Esophagus squamous epithelium (tissue), 5 donors: Measurements from ENCODE around the gene MBP. TPM values are rescaled to one million over a fixed set of nuclear protein-coding genes. Genes with fewer than 3 reads are reported as not detected.
A peak's percentile ranks its signal among the peaks of the same experiment; 100 is the strongest.

ENCODE experiments used
- DNase-seq: peaks from one replicate; lab custom pipeline; 2025; lab: John Stamatoyannopoulos, UW
- H3K27ac ChIP-seq, 4 donors: fragments of 200-600 bp; sonication (generic); one replicate each; pipeline ENCODE4 v1.5.1; 2016 to 2019; ENCODE audit warnings: mild to moderate bottlenecking in 1 of 4
- H3K27me3 ChIP-seq, 4 donors: fragments of 200-600 bp; sonication (generic); 1 replicate in 3 of 4; 2 replicates in 1 of 4; pipeline versions ENCODE4 v1.5.1 to v1.6.0; 2017 to 2021; ENCODE audit warnings: antibody characterized with exemption in 1 of 4
- H3K36me3 ChIP-seq, 3 donors: fragments of 200-600 bp; sonication (generic); one replicate each; pipeline ENCODE4 v1.5.1; 2016 to 2019
- H3K4me1 ChIP-seq, 3 donors: fragments of 200-600 bp; sonication (generic); one replicate each; pipeline ENCODE4 v1.5.1; 2017 to 2019
- H3K4me3 ChIP-seq, 4 donors: fragments of 200-600 bp; sonication (generic); 1 replicate in 3 of 4; 2 replicates in 1 of 4; pipeline ENCODE4 v1.5.1; 2016 to 2019; ENCODE audit warnings: mild to moderate bottlenecking in 2 of 4, moderate library complexity in 1 of 4
- H3K9me3 ChIP-seq, 3 donors: fragments of 200-600 bp; sonication (generic); one replicate each; pipeline ENCODE4 v1.5.1; 2016 to 2019
- POLR2A ChIP-seq, 4 donors: fragments of 450-650 bp; IDR thresholded peaks; one replicate each; pipeline ENCODE4 v1.6.1; 2017; ENCODE audit warnings: antibody characterized with exemption in 4 of 4, mild to moderate bottlenecking in 4 of 4, moderate library complexity in 3 of 4
- WGBS, 2 donors: methylation state at CpG; one replicate each; pipeline ENCODE4 v1.1.5; 2018; 5-methylcytosine and 5-hydroxymethylcytosine counted together
- intact Hi-C: fragments of 100-400 bp; cut with DNase I; formaldehyde crosslinking; loops from one replicate; pipeline ENCODE4 v1.15.0; 2022
- total RNA-seq, 4 donors: library from RNA; depleted of rRNA; stranded (reverse); fragments of >200 nt; gene quantifications; one replicate each; pipeline ENCODE4 v1.1.0, GENCODE V29; 2016
- TF ChIP-seq, protein P1 (sequence below), 6 experiments: fragments of 450-650 bp in 4 of 6; fragments of 200-600 bp in 2 of 6; sonication (generic) in 2 of 6; IDR thresholded peaks; one replicate each; pipeline ENCODE4 v1.5.1; 2016 to 2019; ENCODE audit warnings: antibody characterized with exemption in 6 of 6, mild to moderate bottlenecking in 4 of 6, moderate library complexity in 4 of 6
- donor health status: DM: yes; HTN: yes; CAD: no.

MBP gene
- total RNA-seq, 4 donors from 2014 or later: 21.9 to 38.9 (median 25.2) TPM

DNA sequence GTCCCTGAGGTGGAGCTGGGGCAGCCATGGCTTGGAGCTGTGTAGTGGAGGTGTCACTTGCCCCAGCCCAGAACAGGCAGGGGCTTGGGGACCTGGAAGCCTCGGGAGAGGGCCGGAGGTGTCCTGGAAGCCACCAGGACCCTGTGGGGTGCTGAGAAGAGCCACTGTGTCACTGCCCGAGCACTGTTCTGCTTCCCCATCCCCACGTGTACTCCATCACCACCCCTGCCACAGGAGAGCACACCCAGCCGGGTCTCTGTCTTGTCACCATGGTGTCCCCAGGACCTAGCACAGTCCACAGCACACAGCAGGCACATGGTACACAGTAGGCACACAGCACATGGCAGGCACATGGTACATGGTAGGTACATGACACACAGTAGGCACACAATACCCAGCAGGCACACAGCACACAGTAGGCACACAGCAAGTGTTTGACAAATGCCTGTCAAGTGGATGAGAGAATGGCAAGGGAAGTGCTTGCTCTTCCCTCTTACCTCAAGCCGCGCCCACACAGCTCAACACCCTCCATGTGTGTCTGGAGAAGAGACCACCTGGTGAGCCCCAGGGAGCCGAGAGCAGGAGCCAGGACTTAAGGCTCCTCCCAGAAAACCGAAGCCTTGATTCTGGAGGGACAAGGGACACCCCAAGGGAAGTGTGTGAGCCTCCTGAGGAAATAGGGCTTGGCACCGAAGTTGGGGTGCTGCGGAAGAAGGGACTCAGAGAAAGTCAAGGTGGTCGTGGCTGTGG lies 13.3 kb downstream of the MBP start:
- Histone ChIP-seq H3K4me1 (peaks cover 16 to 68% (median 17%) of the 10 kb centered on the region in 3 donors), H3K9me3 (no peaks in the 10 kb centered on the region), H3K27me3 (no peaks in the 10 kb centered on the region), H3K36me3 (peaks cover 0 to 26% (median 0%) of the 10 kb centered on the region in 3 donors), H3K27ac (no peak overlapping the region), H3K4me3 (no peak overlapping the region)
- 78 to 92% methylated on average over 4 to 5 of the region's 12 CpGs for WGBS, 2 donors
- TF ChIP-seq, protein P1, sequence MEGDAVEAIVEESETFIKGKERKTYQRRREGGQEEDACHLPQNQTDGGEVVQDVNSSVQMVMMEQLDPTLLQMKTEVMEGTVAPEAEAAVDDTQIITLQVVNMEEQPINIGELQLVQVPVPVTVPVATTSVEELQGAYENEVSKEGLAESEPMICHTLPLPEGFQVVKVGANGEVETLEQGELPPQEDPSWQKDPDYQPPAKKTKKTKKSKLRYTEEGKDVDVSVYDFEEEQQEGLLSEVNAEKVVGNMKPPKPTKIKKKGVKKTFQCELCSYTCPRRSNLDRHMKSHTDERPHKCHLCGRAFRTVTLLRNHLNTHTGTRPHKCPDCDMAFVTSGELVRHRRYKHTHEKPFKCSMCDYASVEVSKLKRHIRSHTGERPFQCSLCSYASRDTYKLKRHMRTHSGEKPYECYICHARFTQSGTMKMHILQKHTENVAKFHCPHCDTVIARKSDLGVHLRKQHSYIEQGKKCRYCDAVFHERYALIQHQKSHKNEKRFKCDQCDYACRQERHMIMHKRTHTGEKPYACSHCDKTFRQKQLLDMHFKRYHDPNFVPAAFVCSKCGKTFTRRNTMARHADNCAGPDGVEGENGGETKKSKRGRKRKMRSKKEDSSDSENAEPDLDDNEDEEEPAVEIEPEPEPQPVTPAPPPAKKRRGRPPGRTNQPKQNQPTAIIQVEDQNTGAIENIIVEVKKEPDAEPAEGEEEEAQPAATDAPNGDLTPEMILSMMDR (IDR thresholded peaks at IDR 0.05): no peak
- intact Hi-C loops: no loop called here
- no peak for DNase-seq

- intact Hi-C loops: no loop called here
- TF ChIP-seq POLR2A (IDR thresholded peaks at IDR 0.05): no peak
- TF ChIP-seq, protein P1 (IDR thresholded peaks at IDR 0.05): no peak
- peaks cover 24 to 68% (median 24%) of the 10 kb centered on the region in 3 donors for H3K4me1 ChIP-seq
- H3K9me3 ChIP-seq: no peaks in the 10 kb centered on the region
- no peak for DNase-seq
- no peak overlapping the region for H3K27ac ChIP-seq
- peaks cover 0 to 26% (median 0%) of the 10 kb centered on the region in 3 donors for H3K36me3 ChIP-seq
- 77 to 96% methylated on average over 4 to 6 of the region's 12 CpGs for WGBS, 2 donors
- no peaks in the 10 kb centered on the region for H3K27me3 ChIP-seq
- H3K4me3 ChIP-seq: no peak overlapping the region
Observed at GRCh38 chr18:77118256-77119090, 14.1 kb downstream of the MBP start.

GRCh38 chr18:77116201-77117080 lies 16.1 kb downstream of the MBP start:
- intact Hi-C loops: no loop called here
- Histone ChIP-seq H3K27me3 (no peaks in the 10 kb centered on the region), H3K4me3 (no peak overlapping the region), H3K27ac (peak overlapping the region in 2 of 4 donors; percentile 84), H3K36me3 (peaks cover 0 to 26% (median 0%) of the 10 kb centered on the region in 3 donors), H3K9me3 (no peaks in the 10 kb centered on the region), H3K4me1 (peaks cover 28 to 70% (median 32%) of the 10 kb centered on the region in 3 donors)
- no peak for TF ChIP-seq POLR2A (IDR thresholded peaks at IDR 0.05)
- TF ChIP-seq, protein P1 (IDR thresholded peaks at IDR 0.05): no peak
- DNase-seq: no peak
- WGBS, 2 donors: 94 to 96% methylated on average over 18 of the region's 18 CpGs

- H3K4me3 ChIP-seq: no peak overlapping the region
- no peak for DNase-seq
- TF ChIP-seq, protein P1 (IDR thresholded peaks at IDR 0.05): no peak
- no peak for TF ChIP-seq POLR2A (IDR thresholded peaks at IDR 0.05)
- peaks cover 0 to 25% (median 0%) of the 10 kb centered on the region in 3 donors for H3K36me3 ChIP-seq
- peak overlapping the region; percentile 84 to 93 (median 88) for H3K27ac ChIP-seq
- no peaks in the 10 kb centered on the region for H3K9me3 ChIP-seq
- H3K4me1 ChIP-seq: peaks cover 31 to 74% (median 39%) of the 10 kb centered on the region in 3 donors
- WGBS, 2 donors: 28 to 59% methylated on average over 7 to 8 of the region's 8 CpGs
- intact Hi-C loops: no loop called here
- no peaks in the 10 kb centered on the region for H3K27me3 ChIP-seq
Observed at GRCh38 chr18:77115192-77115953, 17.2 kb downstream of the MBP start.
